NCI-H748 treated with DMSO at 0.1 percent for 48 hours (cell line): ENCODE measurements around the gene SHISA9.

ENCODE experiments used
- DNase-seq: peaks from one replicate; lab custom pipeline; 2025; lab: John Stamatoyannopoulos, UW

SHISA9 gene

GRCh38 chr16:13029786-13030185 lies 128.4 kb downstream of the SHISA9 start:
- DNase-seq: peak; percentile 32

- no peak for DNase-seq
Observed at GRCh38 chr16:13030769-13031168, 129.4 kb downstream of the SHISA9 start.

- no peak for DNase-seq
Observed at GRCh38 chr16:13032911-13033310, 131.5 kb downstream of the SHISA9 start.

GRCh38 chr16:13036600-13036999 lies 135.2 kb downstream of the SHISA9 start:
- no peak for DNase-seq

- DNase-seq: no peak
Observed at GRCh38 chr16:13038591-13038990, 137.2 kb downstream of the SHISA9 start.

- DNase-seq: no peak
Observed at GRCh38 chr16:13039526-13039925, 138.1 kb downstream of the SHISA9 start.

- DNase-seq: no peak
Observed at GRCh38 chr16:13041180-13041579, 139.8 kb downstream of the SHISA9 start.

- DNase-seq: peak; percentile 7
Observed at GRCh38 chr16:13041646-13042290, 140.4 kb downstream of the SHISA9 start.

- DNase-seq: no peak
Observed at GRCh38 chr16:13042291-13042685, 140.9 kb downstream of the SHISA9 start.

- DNase-seq: no peak
Observed at GRCh38 chr16:13046061-13046821, 144.8 kb downstream of the SHISA9 start.

GRCh38 chr16:13047276-13047675 lies 145.9 kb downstream of the SHISA9 start:
- no peak for DNase-seq

GRCh38 chr16:13049688-13050087 lies 148.3 kb downstream of the SHISA9 start:
- no peak for DNase-seq

- no peak for DNase-seq
Observed at GRCh38 chr16:13052431-13052830, 151.0 kb downstream of the SHISA9 start.

- DNase-seq: no peak
Observed at GRCh38 chr16:13055480-13055879, 154.1 kb downstream of the SHISA9 start.

- DNase-seq: no peak
Observed at GRCh38 chr16:13056607-13057006, 155.2 kb downstream of the SHISA9 start.

- no peak for DNase-seq
Observed at GRCh38 chr16:13060932-13061331, 159.5 kb downstream of the SHISA9 start.

- DNase-seq: no peak
Observed at GRCh38 chr16:13061691-13062090, 160.3 kb downstream of the SHISA9 start.

- no peak for DNase-seq
Observed at GRCh38 chr16:13062219-13062618, 160.8 kb downstream of the SHISA9 start.

- no peak for DNase-seq
Observed at GRCh38 chr16:13063457-13063856, 162.1 kb downstream of the SHISA9 start.

- DNase-seq: no peak
Observed at GRCh38 chr16:13064821-13065220, 163.4 kb downstream of the SHISA9 start.

GRCh38 chr16:13067648-13068047 lies 166.2 kb downstream of the SHISA9 start:
- no peak for DNase-seq

- no peak for DNase-seq
Observed at GRCh38 chr16:13068912-13069583, 167.7 kb downstream of the SHISA9 start.

GRCh38 chr16:13070268-13070667 lies 168.9 kb downstream of the SHISA9 start:
- DNase-seq: no peak
